Activated T-cell treated with anti-CD3 and anti-CD28 coated beads for 1 hour (primary cell): ENCODE data around the gene POLR3G.

Source experiments
- DNase-seq: peaks from one replicate; pipeline ENCODE4 v3.0.0-alpha.2; 2020; ENCODE audit warnings: low read depth

Gene POLR3G

DNA sequence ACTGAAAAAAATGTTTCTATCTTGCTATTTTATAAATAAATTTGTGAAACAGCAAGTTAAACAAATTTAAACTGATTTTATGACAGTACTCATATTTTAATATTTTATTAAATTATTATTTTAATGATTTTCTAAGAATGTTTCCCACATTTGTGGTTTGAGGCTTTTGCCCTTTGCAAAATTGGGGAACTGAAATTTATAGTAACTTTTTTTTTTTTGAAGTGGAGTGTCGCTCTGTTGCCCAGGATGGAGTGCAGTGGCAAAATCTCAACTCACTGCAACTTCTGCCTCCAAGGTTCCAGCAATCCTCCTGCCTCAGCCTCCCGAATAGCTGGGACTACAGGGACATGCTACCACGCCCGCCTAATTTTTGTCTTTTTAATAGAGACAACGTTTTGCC, 76.7 kb downstream of the POLR3G start:
- no peak for DNase-seq

DNA sequence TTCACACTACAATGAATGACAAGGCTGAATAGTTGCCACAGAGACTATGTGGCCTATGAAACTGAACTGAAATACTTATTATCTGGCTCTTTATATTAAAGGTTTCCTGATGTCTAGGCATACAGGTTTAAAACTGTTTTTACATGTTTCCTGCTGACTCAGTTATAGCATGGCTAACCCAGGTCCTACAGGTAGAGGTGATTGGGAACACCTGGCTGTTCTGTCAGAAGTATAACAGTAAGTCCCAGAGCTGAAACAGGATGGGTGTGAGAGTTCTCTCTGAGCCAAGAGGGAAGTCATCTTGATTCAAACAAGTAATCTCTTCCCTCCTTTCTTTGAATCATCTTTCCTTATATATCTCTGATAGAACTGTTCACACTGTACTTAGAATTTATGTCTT, 79.0 kb downstream of the POLR3G start:
- no peak for DNase-seq

DNA sequence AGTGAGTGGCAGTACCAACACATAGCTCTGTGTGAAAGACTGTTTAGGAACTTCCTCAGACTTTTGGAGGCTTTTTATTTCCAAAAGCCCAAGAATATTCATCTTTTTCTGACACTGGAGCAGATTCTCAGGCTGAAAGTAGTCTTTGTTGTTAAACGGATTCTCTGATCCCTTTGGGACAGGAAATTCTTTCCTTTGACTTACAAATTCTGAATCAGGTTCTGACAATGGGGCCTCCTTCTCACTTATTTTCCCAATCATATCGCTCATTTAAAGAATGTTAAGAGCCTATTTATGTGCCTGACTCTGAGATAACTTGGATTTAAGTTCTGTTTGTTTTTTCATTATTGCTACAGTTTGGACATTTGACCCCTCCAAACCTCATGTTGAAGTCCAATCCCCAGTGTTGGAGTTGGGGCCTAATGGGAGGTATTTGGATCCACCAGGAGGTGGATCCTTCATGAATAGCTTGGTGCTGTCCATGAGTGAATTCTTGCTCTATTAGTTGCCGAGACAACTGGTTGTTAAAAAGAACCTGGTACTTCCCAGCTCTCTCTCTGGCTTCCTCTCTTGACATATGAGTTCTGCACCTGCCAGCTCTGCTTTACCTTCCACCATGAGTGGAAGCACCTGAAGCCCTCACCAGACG, 79.8 kb downstream of the POLR3G start:
- DNase-seq = no peak

DNA sequence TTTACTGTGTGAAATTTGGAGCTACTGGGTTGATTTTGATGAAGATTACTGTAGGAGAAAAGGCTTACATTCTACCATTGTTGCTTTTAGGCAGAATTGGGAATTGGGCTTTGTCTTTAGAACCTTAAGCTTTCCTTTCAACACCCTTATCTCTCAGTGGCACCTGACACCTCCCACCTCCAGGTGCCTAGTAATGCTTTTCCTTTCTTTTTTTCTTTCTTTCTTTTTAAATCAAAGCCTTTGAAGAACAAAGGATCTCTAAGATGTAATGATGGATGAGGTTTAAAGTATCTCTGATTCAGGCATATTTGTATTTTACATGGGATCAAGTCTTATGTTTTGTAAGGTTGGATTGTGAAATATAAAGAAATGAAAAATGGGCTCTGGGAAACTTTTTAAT, 81.0 kb downstream of the POLR3G start:
- DNase-seq = no peak

DNA sequence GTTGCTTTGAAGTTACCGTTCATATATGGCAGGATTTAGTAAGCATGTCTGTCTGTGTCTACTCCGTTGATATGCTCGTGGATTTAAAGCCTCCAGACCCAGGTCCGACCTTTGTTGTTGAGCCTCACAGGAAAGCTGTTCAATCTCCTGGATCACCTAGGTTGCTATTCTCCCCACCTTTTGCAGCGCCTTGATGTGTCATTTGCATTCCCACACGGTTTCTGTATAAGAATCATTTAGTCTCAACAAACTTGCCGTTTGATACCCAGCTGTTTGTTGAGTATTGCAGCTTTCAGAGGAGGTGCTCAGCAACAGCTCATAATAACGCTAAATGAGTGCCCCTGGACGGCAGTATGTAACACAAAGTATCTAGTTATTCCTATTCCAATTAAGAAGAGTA, 82.7 kb downstream of the POLR3G start:
- no peak for DNase-seq

DNA sequence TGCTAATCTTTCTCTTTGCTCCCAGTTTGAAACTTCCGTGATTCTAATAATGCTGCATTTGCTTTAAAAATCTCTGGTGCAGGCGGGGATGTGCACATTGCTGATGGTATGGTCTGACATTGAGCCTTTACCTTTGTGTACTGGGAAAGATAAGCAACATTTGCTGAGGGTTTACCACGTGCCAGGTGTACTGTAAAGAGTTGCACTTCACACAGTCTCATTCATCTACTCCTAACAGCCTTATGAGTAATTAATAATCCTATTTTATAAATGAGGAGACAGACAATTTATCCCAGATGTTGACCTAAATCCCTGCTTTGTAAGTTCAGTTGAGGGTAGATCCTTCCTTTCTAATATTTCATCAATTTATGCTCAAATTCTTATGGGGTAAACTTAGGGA, 83.2 kb downstream of the POLR3G start:
- no peak for DNase-seq

DNA sequence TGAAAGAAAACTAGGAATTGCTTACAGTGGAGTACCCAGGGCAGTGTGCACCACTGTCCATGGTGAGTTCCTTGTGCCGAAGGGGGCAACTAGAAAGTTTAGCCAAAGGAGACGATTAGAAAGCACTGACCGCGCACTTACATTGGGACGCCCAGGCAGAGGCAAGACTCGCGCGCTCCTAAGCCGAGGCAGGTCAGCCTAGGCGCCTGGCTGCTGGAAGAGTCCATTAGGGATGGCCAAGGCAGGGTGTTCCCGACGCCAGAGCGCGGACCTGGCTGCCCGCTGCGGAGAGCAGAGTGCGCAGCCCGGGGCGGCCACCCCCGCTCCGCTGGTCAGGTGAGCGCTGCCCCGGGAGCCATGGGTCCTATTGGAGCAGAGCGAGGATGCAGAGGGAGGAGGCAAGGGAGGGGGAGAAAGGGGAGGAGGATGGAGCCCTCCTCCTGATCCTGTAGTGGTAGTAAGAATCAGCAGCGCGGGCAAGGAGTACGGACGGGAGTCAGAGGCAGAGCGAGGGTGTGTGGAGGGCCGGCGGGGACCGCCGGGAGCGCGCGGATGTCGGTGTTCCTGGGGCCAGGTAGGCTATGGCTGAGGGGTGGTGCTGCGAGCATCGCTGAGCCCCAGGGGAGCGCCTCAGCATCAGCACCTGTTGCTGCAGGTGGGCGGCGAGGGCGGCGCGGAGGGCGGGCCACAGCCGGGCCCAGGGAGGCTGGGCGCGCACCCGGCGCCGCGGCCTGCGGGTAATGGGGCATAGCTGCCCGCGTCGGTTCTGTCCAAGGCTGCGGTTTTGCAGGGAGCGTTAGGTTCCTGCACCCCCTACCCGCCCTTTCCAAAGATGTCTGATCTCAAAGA, 83.9 kb downstream of the POLR3G start, which contains the start of gene ADGRV1:
Gene ADGRV1, plus strand, starts transcription at position 454 of the 849 bp plus-strand sequence. Its CDS starts 99 bp downstream, at position 553.
- no peak for DNase-seq

DNA sequence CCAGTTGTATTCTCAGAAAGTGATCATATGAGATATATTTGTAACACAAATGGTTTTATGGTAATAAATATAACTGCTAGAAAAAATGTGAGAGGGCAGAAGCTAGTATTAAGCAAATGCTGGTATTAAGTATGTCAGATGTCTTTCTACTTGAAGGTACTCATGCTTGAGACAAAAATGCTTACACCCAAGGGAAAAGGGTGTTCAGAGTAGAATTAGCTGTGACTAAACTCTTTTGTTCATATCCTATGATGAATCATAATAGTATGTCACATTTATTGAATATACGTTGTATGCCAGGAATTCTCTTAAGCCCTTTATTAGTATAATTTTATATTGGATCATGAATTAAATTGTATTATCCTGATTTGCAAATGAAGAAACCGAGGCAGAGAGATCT, 86.1 kb downstream of the POLR3G start:
- no peak for DNase-seq

DNA sequence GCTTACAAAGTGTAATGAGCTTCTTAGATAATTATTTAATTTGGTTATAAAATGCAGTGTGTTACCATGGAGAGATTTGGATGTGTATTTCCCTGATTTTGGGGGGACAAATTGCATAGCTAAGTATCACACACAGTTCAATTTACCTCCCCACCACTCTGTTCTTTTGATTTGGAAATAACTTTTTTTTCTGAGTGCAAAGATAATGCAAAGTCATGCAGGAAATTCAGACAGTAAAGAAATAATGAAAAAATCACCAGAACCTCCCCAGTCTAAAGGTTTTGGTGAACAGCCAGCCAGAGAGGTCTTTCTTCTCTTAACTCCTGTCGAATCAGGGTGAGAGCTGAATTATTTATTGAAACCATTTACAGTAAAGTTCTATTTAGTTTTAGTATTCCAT, 87.1 kb downstream of the POLR3G start:
- DNase-seq = no peak

DNA sequence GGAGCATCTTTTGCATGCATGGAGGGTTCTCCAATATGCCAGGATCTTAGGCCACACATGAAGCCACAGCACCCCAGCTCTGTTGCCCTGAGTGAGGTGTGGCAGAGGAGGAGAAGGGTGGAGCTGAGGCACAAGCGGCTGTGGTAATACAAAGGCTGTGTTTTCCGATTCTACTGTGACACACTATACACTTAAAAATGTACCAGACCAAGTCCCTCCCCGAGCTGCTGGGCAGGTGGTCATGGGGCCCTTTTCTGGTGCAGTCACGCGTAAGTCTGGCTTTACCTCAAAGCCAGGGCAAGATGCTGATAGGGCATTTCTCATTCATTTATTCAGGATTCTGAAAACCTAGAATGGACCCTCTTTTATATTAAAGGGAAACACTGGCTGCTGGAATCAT, 87.7 kb downstream of the POLR3G start:
- no peak for DNase-seq

DNA sequence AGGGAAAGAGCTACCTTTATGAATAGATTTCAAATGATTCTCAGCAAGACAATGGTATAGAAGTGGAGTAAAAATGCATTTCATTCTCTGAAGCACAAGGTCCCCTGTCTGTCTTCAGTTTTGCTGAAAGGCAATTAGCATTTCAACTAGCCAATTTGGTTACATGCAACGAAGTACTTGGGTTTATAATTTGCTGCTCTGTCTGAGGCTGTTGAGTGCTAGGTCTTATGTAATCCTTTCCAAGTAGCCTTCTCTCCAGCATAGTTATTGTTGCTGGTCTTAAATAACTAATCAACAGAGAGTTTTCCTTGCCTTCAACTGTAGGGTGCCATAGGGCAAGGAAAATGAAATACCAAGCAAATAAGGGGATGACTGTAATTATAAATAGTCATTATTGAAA, 88.4 kb downstream of the POLR3G start:
- DNase-seq = no peak
